DOHH2 (cell line): Measurements from ENCODE around the gene OPN4.

Experiments used
- CTCF ChIP-seq: fragments of 200-600 bp; sonication (generic); IDR thresholded peaks from one replicate; pipeline ENCODE4 v1.5.1; 2014; ENCODE audit warnings: antibody characterized with exemption, mild to moderate bottlenecking, low read depth, low read length; ENCODE audit not compliant: poor library complexity, severe bottlenecking
- EZH2phosphoT487 ChIP-seq: fragments of 200-600 bp; sonication (generic); IDR thresholded peaks from 2 replicates; pipeline ENCODE4 v1.6.1; 2017; ENCODE audit warnings: borderline replicate concordance, mild to moderate bottlenecking, antibody characterized with exemption, low read length, moderate library complexity, mixed read lengths

- TF ChIP-seq EZH2phosphoT487 (no peak), CTCF (no peak)
Observed at GRCh38 chr10:86613096-86613495, 41.3 kb upstream of the OPN4 start.
